ENCODE measurements around the gene BDH1. TPM values are rescaled to one million over a fixed set of nuclear protein-coding genes. Genes with fewer than 3 reads are reported as not detected.
"Not testable (repeated sequence)": the region's sequence is repeated elsewhere in the genome, so short reads cannot be mapped to it uniquely, and the experiment has no call there.

Gene BDH1
- total and polyA plus RNA-seq, 2 of the 13 experiments (the other 11 are each of a cell fraction or from before 2014, with no cell fraction given), result 21.2 to 71.9 TPM

DNA sequence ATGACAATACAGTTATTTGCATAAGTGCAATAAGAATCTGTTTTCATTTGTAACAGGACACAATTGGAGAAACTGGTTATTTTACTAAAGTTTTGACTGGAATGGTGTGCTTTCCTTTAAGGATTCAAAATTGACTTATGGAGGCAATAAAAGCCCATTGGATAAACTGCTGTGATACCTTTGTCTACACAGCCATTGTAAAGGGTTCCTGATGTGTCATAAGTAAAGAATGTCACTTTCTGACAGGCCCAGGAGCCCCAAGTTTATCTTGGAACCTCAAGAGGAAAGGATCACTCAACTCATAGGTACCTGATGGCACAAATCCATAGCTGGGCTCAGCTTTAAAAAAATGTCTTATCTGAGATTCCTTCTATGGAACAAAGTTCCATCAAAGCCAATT is 10.4 kb upstream of the BDH1 start:
- ATAC-seq; DNase-seq (ENCODE audit: low spot score); H3K4me3 ChIP-seq (replicated peaks in 1 of 3; ENCODE audit: insufficient read depth in 1 of 3, low read depth in 2 of 3, low read length in 3 of 3); H4K20me1 ChIP-seq (ENCODE audit: insufficient read depth, low read length); H3K27ac ChIP-seq (ENCODE audit: extremely low read length, insufficient read depth, low read length); in situ Hi-C loops (cut with HindIII; ENCODE audit: extremely low pct_ligation_motif_present, low pct_unique_long_range_greater_than_20kb); H3K9ac ChIP-seq (ENCODE audit: insufficient read depth, low read depth, low read length); CTCF ChIA-PET (ENCODE audit: low intra/inter-chr PET ratio, low total read pairs); H3K79me2 ChIP-seq (ENCODE audit: insufficient read depth, low read length); BruUV-seq (replicated peaks); FAIRE-seq; H3K36me3 ChIP-seq (replicated peaks in 1 of 2; ENCODE audit: control insufficient read depth in 1 of 2, insufficient read depth in 2 of 2, low read length in 2 of 2); H2AFZ ChIP-seq (ENCODE audit: low read length); H3K27me3 ChIP-seq (ENCODE audit: control insufficient read depth in 1 of 2, insufficient read depth in 2 of 2, low read length in 2 of 2); intact Hi-C loops (cut with micrococcal nuclease; ENCODE audit: unreplicated experiment); H3K4me2 ChIP-seq (ENCODE audit: low read depth, low read length): not testable (repeated sequence)
- Histone ChIP-seq H3K4me1 (ENCODE audit: insufficient read depth, low read length) (peaks cover 65% of the 10 kb centered on the region), H3K9me3 (ENCODE audit: low read length) (peaks cover 42% of the 10 kb centered on the region)
- POLR2A ChIA-PET, result interaction anchor here (1.7 kb wide), 1 partner anchor 8 kb away, joined by 3 read pairs; no protein-coding TSS in a partner anchor

DNA sequence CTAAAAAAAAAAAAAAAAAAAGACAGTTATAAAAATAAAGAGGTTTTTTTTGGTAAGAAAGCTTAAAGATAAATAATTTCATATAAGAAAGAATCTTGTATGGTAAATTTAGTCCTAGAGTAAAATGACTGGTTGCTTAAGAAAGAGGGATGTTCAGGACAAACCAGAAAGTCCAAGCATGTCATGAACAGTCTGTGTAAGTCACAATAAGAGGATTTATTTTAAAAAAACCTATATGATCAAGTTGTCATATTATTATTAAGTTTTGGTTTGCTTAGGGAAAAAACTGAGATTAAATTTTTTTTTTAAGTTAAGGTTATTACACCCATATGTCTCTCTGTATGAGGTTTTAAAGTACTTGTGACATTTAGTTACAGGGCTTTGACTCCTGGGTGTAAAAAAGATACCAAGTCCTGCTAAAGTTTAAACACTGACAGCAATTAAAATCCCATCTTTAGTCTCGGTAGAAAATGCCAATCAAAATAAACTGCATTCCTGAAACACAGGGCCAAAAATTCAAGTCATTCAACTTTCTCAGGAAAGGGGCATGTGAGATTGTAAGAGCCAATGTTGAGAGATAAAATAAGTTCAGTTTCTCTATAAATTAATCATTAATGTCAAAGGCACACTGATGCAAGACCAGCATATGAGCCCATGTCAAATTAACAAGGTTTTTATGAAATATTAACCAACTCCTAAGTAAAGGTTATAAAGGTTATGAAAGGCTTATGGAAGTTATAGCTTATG is 8.5 kb upstream of the BDH1 start:
- in situ Hi-C loops (cut with HindIII; ENCODE audit: extremely low pct_ligation_motif_present, low pct_unique_long_range_greater_than_20kb), result no loop called here
- no TSS peak for BruUV-seq (replicated peaks)
- intact Hi-C loops (cut with micrococcal nuclease; ENCODE audit: unreplicated experiment), result no loop called here
- ATAC-seq, result no peak
- no peak for TF ChIP-seq HDAC2 (CRISPR knock-in tag; IDR thresholded peaks at IDR 0.05)
- TF ChIP-seq, protein P1, sequence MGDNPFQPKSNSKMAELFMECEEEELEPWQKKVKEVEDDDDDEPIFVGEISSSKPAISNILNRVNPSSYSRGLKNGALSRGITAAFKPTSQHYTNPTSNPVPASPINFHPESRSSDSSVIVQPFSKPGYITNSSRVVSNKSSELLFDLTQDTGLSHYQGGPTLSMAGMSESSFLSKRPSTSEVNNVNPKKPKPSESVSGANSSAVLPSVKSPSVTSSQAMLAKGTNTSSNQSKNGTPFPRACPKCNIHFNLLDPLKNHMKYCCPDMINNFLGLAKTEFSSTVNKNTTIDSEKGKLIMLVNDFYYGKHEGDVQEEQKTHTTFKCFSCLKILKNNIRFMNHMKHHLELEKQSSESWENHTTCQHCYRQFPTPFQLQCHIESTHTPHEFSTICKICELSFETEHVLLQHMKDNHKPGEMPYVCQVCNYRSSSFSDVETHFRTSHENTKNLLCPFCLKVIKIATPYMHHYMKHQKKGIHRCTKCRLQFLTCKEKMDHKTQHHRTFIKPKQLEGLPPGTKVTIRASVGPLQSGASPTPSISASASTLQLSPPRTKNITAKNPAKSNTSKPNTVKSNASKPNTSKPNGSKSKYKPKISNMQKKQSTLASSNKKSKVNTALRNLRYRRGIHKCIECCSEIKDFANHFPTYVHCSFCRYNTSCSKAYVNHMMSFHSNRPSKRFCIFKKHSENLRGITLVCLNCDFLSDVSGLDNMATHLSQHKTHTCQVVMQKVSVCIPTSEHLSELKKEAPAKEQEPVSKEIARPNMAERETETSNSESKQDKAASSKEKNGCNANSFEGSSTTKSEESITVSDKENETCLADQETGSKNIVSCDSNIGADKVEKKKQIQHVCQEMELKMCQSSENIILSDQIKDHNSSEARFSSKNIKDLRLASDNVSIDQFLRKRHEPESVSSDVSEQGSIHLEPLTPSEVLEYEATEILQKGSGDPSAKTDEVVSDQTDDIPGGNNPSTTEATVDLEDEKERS (CRISPR knock-in tag; IDR thresholded peaks at IDR 0.05), result peak; percentile 54; the same call in 1 of the 2 replicates
- TF ChIP-seq YY1 (IDR thresholded peaks at IDR 0.05; ENCODE audit: insufficient read depth, insufficient replicate concordance, low read depth, low read length), result no peak
- no peak for TF ChIP-seq ZMAT3 (CRISPR knock-in tag; conservative IDR thresholded peaks at IDR 0.05)
- TF ChIP-seq ZNF724P (CRISPR knock-in tag; IDR thresholded peaks at IDR 0.05; ENCODE audit: borderline replicate concordance), result peak; percentile 84; the same call in 1 of the 2 replicates
- peak; percentile 82 for TF ChIP-seq ZFP36 (IDR thresholded peaks at IDR 0.05; ENCODE audit: borderline replicate concordance, low read depth, low read length, partially characterized antibody)
- Histone ChIP-seq H3K9ac (ENCODE audit: insufficient read depth, low read depth, low read length) (no peak overlapping the region), H4K20me1 (ENCODE audit: insufficient read depth, low read length) (no peaks in the 10 kb centered on the region), H3K27me3 (ENCODE audit: control insufficient read depth in 1 of 2, insufficient read depth in 2 of 2, low read length in 2 of 2) (no peaks in the 10 kb centered on the region), H3K27ac (ENCODE audit: extremely low read length, insufficient read depth, low read length) (no peak overlapping the region), H3K4me3 (replicated peaks in 1 of 3; ENCODE audit: insufficient read depth in 1 of 3, low read depth in 2 of 3, low read length in 3 of 3) (no peak overlapping the region), H3K4me2 (ENCODE audit: low read depth, low read length) (no peak overlapping the region), H3K79me2 (ENCODE audit: insufficient read depth, low read length) (no peaks in the 10 kb centered on the region), H3K9me3 (ENCODE audit: low read length) (peaks cover 32% of the 10 kb centered on the region), H3K36me3 (replicated peaks in 1 of 2; ENCODE audit: control insufficient read depth in 1 of 2, insufficient read depth in 2 of 2, low read length in 2 of 2) (no peaks in the 10 kb centered on the region; a peak in 1 of 5 replicates), H3K4me1 (ENCODE audit: insufficient read depth, low read length) (peaks cover 65% of the 10 kb centered on the region), H2AFZ (ENCODE audit: low read length) (no peak overlapping the region)
- no peak for FAIRE-seq
- 100% methylated on average over 1 of the region's 1 CpG for whole genome bisulfite sequencing (ENCODE audit: low lambda C conversion rate)
- no peak for DNase-seq (ENCODE audit: low spot score)
- CTCF ChIA-PET (ENCODE audit: low intra/inter-chr PET ratio, low total read pairs), result no interaction called here
- POLR2A ChIA-PET, result interaction anchor here (1.4 kb wide), 1 partner anchor 27 kb away, joined by 5 read pairs; no protein-coding TSS in a partner anchor
